Stimulated activated naive CD8-positive, alpha-beta T cell treated with anti-CD3 and anti-CD28 coated beads, Interleukin-15, amount 100 ng/mL, for 72 hours (primary cell): Measurements from ENCODE around the gene BTN3A1.
"Not testable (repeated sequence)": the region's sequence is repeated elsewhere in the genome, so short reads cannot be mapped to it uniquely, and the experiment has no call there.

Source experiments
- ATAC-seq: fragments of 150-1000 bp; cut with Tn5 transposase; 2 replicates; pipeline ENCODE4 v1.10.0; 2021; ENCODE audit warnings: mild to moderate bottlenecking, moderate library complexity
- DNase-seq, 2 donors: peaks; one replicate each; pipeline ENCODE4 v3.0.0; 2021 to 2022
- H3K27ac Mint-ChIP-seq, 2 donors: one replicate each; pipeline ENCODE4 v1.8.0; 2022; ENCODE audit warnings: mild to moderate bottlenecking in 2 of 2, mixed read lengths in 2 of 2, moderate library complexity in 2 of 2
- H3K27me3 Mint-ChIP-seq: one replicate; pipeline ENCODE4 v1.8.0; 2022; ENCODE audit warnings: mixed read lengths
- H3K4me1 Mint-ChIP-seq: one replicate; pipeline ENCODE4 v1.8.0; 2022; ENCODE audit warnings: mild to moderate bottlenecking, mixed read lengths
- H3K4me3 Mint-ChIP-seq, 2 donors: one replicate each; pipeline ENCODE4 v1.8.0; 2022; ENCODE audit warnings: mild to moderate bottlenecking in 2 of 2, mixed read lengths in 2 of 2, moderate library complexity in 1 of 2
- H3K9me3 Mint-ChIP-seq, 2 donors: one replicate each; pipeline ENCODE4 v1.8.0; 2022; ENCODE audit warnings: mixed read lengths in 2 of 2

BTN3A1 gene

DNA sequence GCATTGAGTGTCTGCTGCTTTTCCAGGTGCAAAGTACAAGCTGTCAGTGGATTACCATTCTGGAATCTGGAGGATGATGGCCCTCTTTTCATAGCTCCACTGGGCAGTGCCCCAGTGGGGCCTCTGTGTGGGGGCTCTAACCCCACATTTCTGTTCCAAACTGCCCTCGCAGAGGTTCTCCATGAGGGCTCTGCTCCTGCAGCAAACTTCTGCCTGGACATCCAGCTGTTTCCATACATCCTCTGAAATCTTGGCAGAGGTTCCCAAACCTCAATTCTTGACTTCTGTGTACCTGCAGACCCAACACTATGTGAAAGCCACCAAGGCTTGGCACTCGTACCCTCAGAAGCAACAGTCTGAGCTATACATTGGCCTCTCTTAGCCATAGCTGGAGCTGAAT lies 16.0 kb downstream of the BTN3A1 start:
- not testable (repeated sequence) for H3K27ac Mint-ChIP-seq, H3K4me1 Mint-ChIP-seq, H3K4me3 Mint-ChIP-seq, ATAC-seq, H3K27me3 Mint-ChIP-seq, DNase-seq
- peaks cover 12 to 40% of the 10 kb centered on the region in 2 donors for H3K9me3 Mint-ChIP-seq

DNA sequence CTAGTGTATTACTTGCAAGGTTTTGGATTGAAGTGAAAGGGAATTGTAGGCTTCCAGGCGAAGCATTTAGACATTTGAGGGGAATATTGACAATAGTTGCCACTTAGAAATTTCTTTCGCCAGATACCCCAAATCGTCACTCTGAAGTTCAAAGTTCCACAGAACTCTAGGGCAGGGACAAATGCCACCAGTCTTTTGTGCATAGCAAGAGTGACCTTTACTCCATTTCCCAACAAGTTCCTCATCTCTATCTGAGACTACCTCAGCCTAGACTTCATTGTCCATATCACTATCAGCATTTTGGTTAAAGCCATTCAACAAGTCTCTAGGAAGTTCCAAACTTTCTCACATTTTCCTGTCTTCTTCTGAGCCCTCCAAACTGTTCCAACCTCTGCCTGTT lies 16.7 kb downstream of the BTN3A1 start:
- not testable (repeated sequence) for ATAC-seq, H3K4me3 Mint-ChIP-seq, DNase-seq, H3K27ac Mint-ChIP-seq, H3K27me3 Mint-ChIP-seq
- peaks cover 13% of the 10 kb centered on the region for H3K4me1 Mint-ChIP-seq
- peaks cover 12 to 40% of the 10 kb centered on the region in 2 donors for H3K9me3 Mint-ChIP-seq

DNA sequence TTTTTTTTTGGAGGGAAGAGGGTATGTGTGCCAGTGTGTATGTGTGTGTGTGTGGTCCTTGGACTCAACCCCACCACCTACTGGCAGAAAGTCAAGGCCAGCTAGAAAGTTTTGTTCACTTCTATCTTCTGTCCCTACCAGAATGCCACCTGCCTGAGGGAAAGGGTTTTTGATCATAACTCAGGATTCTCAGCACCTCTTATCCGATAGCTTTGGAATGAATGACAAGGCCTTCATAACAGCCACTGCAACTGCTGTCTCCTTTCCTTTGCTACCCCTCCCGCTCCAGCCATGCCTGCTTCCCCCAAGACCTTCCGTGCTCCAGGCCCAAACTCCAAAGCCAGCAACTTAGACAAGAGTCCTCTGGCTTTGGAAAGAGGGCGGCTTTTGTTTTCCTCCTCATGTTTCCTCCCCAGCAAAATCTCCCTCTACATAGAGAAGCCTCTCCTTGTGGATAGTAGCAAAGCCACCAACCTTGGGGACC lies 18.7 kb downstream of the BTN3A1 start:
- no peak overlapping the region for H3K4me3 Mint-ChIP-seq
- peaks cover 12 to 37% of the 10 kb centered on the region in 2 donors for H3K9me3 Mint-ChIP-seq
- ATAC-seq (peak; percentile 52), DNase-seq (no peak)
- no peaks in the 10 kb centered on the region for H3K27me3 Mint-ChIP-seq
- H3K4me1 Mint-ChIP-seq, result peaks cover 21% of the 10 kb centered on the region
- no peak overlapping the region for H3K27ac Mint-ChIP-seq

DNA sequence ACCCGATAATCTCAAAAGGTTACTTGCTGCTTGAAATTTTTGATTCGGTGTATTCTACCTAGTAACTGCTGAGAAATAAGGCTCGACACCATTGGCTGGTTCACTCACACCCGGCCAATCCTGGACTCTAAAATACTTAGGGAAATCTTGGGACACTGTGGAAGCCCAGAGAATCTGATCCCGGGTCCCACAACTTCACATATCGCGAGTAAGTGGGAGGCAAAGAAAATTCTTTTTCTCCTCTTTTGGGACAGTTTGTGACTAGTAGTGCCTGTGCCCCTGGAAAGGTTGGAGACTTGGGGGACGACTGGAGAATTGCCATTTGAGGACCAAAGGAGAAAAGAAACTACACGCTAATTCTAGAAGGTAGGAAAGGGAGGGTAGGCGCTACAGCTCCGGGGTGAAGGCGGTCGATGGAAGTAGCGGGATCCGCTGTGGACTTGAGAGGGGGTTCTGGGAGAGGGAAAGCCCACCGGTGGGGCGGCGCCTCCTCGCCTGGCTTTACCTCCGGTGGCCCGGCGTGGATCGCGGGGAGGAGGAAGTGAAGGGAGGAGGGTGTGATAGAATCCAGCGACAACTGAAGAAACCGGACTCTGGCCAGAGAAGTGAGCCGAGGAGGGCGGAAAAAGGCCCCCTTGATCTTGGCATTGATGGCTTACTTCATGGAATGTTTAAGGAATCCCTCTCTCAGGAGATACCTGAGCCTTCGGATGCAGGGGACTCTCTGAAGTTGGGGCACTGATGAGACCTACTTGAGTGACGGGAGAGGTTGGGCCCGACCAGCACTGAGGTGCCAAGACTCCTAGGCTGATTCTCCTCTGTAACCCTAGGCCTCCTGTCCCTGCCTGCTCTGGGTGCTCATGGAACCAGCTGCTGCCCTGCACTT lies 19.4 kb downstream of the BTN3A1 start:
- peak; percentile 96 for ATAC-seq
- peaks cover 9 to 29% of the 10 kb centered on the region in 2 donors for H3K9me3 Mint-ChIP-seq
- H3K27ac Mint-ChIP-seq, result peak overlapping the region in 1 of 2 donors; percentile 94
- DNase-seq, result peak; percentile 43 to 49
- H3K4me3 Mint-ChIP-seq, result no peak overlapping the region
- peaks cover 25% of the 10 kb centered on the region for H3K4me1 Mint-ChIP-seq
- no peaks in the 10 kb centered on the region for H3K27me3 Mint-ChIP-seq

DNA sequence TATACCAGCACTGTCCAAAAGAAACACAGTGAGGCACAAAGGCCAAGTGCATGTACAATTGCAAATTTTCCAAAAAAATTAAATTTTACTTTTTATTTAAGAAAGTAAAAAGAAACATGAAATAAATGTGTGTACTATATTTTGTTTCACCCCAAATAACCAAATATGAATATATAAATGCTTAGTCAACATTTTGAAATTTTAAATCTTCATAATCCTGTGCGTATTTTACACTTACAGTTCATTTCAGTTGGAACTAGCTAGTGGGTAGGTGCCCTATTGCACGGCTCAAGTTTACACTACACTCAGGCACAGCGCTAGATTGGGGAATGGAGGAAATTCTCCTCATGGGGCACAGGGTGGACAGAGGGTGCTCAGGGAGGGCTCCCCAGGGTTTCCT lies 20.3 kb downstream of the BTN3A1 start:
- peaks cover 25% of the 10 kb centered on the region for H3K4me1 Mint-ChIP-seq
- H3K9me3 Mint-ChIP-seq, result peaks cover 5 to 21% of the 10 kb centered on the region in 2 donors
- no peaks in the 10 kb centered on the region for H3K27me3 Mint-ChIP-seq
- ATAC-seq (no peak), DNase-seq (no peak)
- peak overlapping the region in 1 of 2 donors; percentile 94 for H3K27ac Mint-ChIP-seq
- no peak overlapping the region for H3K4me3 Mint-ChIP-seq

DNA sequence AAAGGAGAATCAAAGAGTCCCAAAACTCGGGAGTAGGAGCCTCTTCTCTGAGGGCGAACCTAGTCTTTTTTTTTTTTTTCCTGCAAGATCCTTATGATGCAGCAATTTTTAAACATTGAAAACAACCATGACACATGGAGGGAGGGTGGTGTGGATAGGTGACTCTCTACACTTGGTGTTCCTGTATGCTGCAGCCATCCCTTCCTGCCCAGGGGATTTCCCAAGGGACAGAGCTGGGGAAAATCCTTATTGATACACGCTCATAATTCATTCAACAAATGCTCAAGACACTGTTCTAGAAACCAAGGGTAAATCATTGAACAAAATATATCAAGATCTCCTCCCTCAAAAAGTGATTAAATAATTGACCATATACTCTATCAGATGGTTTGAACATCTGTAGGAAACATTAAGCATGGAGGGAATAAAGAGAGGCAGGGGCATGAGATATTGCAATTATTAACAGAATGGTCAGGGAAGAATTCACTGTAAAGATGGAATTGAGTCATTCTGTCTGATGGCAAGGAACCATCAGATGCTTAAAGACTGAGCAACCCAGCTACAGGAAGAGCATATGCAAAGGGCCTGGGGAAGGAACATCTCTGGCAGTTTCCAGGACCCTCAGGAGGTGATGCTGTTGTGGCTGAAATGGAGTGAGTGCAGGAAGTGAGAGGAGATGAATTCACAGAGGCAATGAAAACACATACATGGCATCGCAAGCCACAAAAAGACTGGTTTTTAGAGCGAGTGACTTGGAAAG lies 24.8 kb downstream of the BTN3A1 start:
- H3K9me3 Mint-ChIP-seq, result peaks cover 0 to 6% of the 10 kb centered on the region in 2 donors
- no peak overlapping the region for H3K27ac Mint-ChIP-seq
- no peaks in the 10 kb centered on the region for H3K27me3 Mint-ChIP-seq
- H3K4me1 Mint-ChIP-seq, result peaks cover 25% of the 10 kb centered on the region
- DNase-seq (no peak), ATAC-seq (no peak)
- H3K4me3 Mint-ChIP-seq, result no peak overlapping the region

DNA sequence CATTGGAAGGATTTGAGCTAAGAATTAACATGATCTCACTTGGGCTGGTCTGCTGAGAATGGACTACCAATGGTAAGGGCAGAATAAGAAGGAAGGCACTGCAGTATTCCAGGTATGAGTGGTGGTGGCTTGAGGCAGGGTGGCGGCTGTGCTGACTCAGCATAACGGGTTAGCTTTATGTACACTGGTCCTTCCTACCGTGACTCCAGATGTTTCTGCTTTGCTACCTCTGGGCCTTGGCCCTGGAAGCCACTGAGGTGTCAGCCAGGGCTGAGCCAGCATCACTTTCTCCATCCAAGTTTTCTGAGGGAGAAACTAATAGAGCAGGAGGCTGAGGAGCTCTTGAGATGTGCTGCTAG lies 25.4 kb downstream of the BTN3A1 start:
- Mint-ChIP-seq H3K4me1 (peaks cover 25% of the 10 kb centered on the region), H3K27ac (no peak overlapping the region), H3K4me3 (no peak overlapping the region), H3K27me3 (no peaks in the 10 kb centered on the region), H3K9me3 (peaks cover 0 to 6% of the 10 kb centered on the region in 2 donors)
- ATAC-seq, result no peak
- no peak for DNase-seq

DNA sequence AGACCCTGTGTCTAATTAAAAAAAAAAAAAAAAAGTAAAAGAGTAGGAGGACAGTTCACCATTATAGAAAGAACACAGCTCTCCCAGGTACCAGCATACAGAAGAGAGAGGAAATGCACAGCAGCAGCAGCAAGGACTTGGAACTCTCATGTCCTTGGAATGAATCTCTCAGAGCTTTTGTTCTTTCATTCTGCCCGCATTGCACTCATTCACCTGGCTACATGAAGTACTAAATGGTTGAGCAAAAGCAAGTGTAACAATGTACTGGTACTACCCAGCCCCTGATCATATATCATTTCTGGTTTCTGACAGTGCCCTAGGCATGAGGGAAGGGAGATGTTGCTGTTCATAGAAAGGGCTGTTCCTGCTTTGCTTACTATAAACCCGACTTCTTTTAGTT lies 26.1 kb downstream of the BTN3A1 start:
- H3K4me3 Mint-ChIP-seq, result no peak overlapping the region
- H3K4me1 Mint-ChIP-seq, result peaks cover 18% of the 10 kb centered on the region
- H3K27me3 Mint-ChIP-seq, result no peaks in the 10 kb centered on the region
- no peak overlapping the region for H3K27ac Mint-ChIP-seq
- DNase-seq (no peak), ATAC-seq (no peak)
- H3K9me3 Mint-ChIP-seq, result peaks cover 0 to 6% of the 10 kb centered on the region in 2 donors

DNA sequence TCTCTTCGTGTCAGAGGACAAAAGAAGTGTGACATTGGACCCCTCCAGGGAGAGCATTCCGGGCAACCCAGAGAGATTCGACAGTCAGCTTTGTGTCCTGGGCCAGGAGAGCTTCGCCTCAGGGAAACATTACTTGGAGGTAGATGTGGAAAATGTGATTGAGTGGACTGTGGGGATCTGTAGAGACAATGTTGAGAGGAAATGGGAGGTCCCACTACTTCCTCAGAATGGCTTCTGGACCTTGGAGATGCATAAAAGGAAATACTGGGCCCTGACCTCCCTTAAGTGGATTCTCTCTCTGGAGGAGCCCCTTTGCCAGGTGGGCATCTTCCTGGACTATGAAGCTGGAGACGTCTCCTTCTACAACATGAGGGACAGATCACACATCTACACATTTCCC lies 28.7 kb downstream of the BTN3A1 start:
- Mint-ChIP-seq H3K4me3 (no peak overlapping the region), H3K9me3 (peaks cover 11 to 18% of the 10 kb centered on the region in 2 donors)

DNA sequence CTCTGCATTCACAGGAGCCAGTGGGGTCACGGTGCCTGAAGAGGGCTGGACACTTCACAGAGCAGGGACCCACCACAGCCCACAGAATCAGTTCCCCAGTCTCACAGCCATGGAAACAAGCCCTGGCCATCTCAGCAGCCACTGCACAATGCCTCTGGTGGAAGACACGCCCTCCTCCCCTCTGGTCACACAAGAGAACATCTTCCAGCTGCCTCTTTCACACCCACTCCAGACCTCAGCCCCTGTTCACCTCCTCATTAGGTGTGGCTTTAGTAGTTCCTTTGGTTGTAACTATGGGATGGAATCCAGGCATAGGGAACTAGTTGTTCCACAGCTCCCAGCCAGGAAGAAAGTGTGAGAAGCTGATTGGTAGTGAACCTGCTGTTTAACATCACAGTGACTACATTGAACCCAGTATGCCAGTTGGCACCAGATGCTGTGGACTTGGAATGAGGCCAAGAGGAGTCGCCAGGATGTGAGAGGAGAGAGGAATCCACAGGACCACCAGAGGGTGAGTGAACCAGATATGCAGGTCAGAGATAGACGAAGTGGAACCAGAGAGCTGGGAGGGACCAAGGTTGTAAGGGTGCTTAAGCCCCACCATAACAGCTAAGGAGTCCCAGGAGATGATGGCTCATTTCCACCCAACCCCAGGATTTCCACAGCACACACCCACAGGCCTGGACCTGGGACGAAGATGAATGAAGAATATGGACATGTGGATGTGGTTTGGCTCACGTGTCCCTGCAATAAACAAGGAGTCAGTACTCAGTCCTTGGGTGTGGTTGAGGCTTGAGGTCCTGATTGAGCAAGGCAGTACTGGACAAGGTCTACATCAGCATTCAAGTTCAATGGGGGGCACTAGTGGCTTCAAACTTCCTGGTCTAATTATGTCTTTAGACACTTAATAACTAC lies 29.4 kb downstream of the BTN3A1 start:
- Mint-ChIP-seq H3K4me3 (no peak overlapping the region), H3K27me3 (no peaks in the 10 kb centered on the region), H3K4me1 (no peaks in the 10 kb centered on the region), H3K9me3 (peaks cover 11 to 18% of the 10 kb centered on the region in 2 donors), H3K27ac (no peak overlapping the region)
- no peak for ATAC-seq
- no peak for DNase-seq

More for the DNA sequence above, 28.7 kb downstream of the BTN3A1 start:
- Mint-ChIP-seq H3K27me3 (no peaks in the 10 kb centered on the region), H3K4me1 (peaks cover 4% of the 10 kb centered on the region), H3K27ac (no peak overlapping the region)
- no peak for DNase-seq
- no peak for ATAC-seq

DNA sequence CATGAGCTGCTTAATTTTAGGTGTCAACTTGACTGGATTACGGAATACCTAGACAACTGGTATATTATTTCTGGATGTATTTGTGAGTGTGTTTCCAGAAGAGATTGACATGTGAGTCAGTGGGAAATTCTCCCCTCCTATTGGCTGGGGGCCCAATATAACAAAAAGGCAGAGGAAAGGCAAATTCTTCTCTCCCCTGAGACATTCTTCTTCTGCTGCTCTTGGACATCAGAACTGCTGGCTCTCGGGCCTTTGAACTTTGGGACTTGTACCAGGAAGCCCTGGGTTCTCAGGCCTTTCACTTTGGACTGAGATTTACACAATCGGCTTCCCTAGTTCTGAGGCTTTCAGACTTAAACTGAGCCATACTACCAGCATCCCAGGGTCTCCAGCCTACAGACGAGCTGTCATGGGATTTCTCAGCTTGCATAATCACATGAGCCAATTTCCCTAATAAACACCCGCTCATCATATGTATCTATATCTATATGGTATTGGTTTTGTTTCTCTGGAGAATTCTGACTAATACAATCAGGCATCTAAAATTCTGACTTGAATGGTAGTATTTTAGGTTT lies 30.6 kb downstream of the BTN3A1 start:
- no peaks in the 10 kb centered on the region for H3K4me1 Mint-ChIP-seq
- peaks cover 11 to 18% of the 10 kb centered on the region in 2 donors for H3K9me3 Mint-ChIP-seq
- ATAC-seq (no peak), DNase-seq (no peak)
- H3K27me3 Mint-ChIP-seq, result no peaks in the 10 kb centered on the region
- no peak overlapping the region for H3K4me3 Mint-ChIP-seq
- H3K27ac Mint-ChIP-seq, result no peak overlapping the region

DNA sequence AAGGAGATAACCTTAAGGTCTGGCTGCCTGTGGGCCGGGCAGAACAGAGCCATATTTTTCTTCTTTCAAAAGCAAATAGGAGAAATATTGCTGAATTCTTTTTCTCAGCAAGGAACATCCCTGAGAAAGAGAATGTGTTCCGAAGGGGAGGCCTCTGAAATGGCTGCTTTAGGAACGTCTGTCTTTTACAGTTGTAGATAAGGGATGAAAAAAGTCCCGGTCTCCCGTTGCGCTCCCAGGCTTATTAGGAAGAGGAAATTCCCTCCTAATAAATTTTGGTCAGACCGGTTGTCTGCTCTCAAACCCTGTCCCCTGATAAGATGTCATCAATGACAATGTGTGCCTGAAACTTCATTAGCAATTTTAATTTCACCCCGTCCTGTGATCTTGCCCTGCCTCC lies 31.6 kb downstream of the BTN3A1 start:
- not testable (repeated sequence) for DNase-seq, H3K4me1 Mint-ChIP-seq, H3K27me3 Mint-ChIP-seq, ATAC-seq, H3K27ac Mint-ChIP-seq, H3K4me3 Mint-ChIP-seq
- H3K9me3 Mint-ChIP-seq, result peaks cover 11 to 18% of the 10 kb centered on the region in 2 donors

DNA sequence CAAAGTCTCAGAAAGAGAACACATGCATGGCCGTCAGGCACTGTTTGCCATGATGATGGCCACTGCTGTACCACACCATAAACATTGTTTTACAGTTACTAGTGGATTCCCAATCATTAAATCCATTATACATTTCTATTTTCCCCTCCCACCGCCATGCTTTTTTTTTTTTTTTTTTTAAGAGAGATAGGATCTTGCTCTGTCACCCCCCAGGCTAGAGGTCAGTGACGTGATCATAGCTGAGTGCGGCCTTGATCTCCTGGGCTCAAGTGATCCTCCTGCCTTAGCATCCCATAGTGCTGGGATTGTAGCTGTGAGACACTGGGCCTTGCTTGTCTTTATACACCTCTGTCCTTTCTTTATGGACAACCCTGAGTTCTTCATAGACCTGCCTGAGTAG lies 33.9 kb downstream of the BTN3A1 start:
- Mint-ChIP-seq H3K4me3 (no peak overlapping the region), H3K9me3 (peaks cover 11 to 18% of the 10 kb centered on the region in 2 donors), H3K4me1 (peaks cover 12% of the 10 kb centered on the region), H3K27ac (no peak overlapping the region), H3K27me3 (no peaks in the 10 kb centered on the region)
- ATAC-seq (no peak), DNase-seq (no peak)

DNA sequence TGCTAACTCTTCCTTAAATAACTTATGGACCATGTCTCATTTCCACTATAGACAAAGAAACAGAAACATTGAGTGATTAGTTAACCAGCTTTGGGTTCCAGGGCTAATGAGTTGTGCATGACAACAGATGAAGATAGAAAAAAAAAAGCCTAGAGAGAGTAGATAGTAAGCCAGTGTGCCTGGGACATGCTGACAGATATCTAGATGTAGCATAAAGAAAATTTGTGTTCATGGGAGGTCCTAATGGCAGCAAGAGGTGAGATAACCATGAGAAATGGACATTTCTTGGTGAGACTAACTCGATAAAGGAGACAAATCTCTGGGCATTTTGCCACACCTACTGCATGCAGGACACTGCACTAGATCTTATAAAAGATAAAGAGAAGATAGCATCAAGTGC lies 35.5 kb downstream of the BTN3A1 start:
- no peak for ATAC-seq
- no peak overlapping the region for H3K27ac Mint-ChIP-seq
- H3K9me3 Mint-ChIP-seq, result peaks cover 11 to 13% of the 10 kb centered on the region in 2 donors
- peaks cover 17% of the 10 kb centered on the region for H3K4me1 Mint-ChIP-seq
- H3K4me3 Mint-ChIP-seq, result no peak overlapping the region
- H3K27me3 Mint-ChIP-seq, result no peaks in the 10 kb centered on the region
- DNase-seq, result no peak

DNA sequence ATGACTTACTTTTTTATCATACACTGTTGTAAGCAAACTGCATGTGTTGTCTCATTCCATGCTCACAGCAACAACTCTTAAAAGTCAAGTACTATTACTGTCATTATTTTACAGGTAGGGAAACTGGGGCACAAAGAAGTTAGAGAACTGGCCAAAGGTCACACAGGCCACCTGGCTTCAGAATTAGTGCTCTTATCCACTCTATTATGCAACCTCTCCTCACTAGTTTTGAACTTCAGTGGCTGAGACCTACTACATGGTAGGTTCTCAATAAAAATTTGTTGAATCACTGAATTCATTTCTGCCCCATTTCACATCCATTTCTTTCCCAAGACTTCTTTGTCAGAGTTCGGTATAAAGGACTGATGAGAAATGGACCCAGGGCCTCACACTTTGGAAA lies 35.9 kb downstream of the BTN3A1 start:
- ATAC-seq, result no peak
- Mint-ChIP-seq H3K4me3 (no peak overlapping the region), H3K9me3 (peaks cover 11 to 13% of the 10 kb centered on the region in 2 donors), H3K4me1 (peaks cover 22% of the 10 kb centered on the region), H3K27me3 (no peaks in the 10 kb centered on the region), H3K27ac (no peak overlapping the region)
- no peak for DNase-seq
